CD4-positive, alpha-beta T cell (primary cell): ENCODE results near the gene CDH4. TPM values are rescaled to one million over a fixed set of nuclear protein-coding genes. Genes with fewer than 3 reads are reported as not detected.

Source experiments
- ATAC-seq: fragments of 200-7000 bp; cut with Tn5 transposase; one replicate; pipeline ENCODE4 v1.10.0; 2022; ENCODE audit warnings: mild to moderate bottlenecking; ENCODE audit not compliant: poor library complexity
- CTCF ChIA-PET: fragments of 350-600 bp; sonication (Branson Sonifier 250); formaldehyde crosslinking; loops from one replicate; lab custom pipeline; 2021; ENCODE audit warnings: antibody characterized with exemption, inconsistent platforms; lab: Charles Lee
- POLR2A ChIA-PET: fragments of 350-600 bp; sonication (Branson Sonifier 250); formaldehyde crosslinking; loops from one replicate; lab custom pipeline; 2021; ENCODE audit warnings: antibody characterized with exemption, inconsistent platforms; lab: Charles Lee
- DNase-seq, 14 experiments: peaks; one replicate each; pipeline ENCODE4 v3.0.0-alpha.2; 2013 to 2020; ENCODE audit warnings: mixed read lengths in 2 of 14
- H3K27ac ChIP-seq, 2 donors: one replicate each; pipeline versions ENCODE4 v1.5.1 to v1.7.0; 2013; ENCODE audit warnings: low read length in 2 of 2, low read depth in 1 of 2, mild to moderate bottlenecking in 1 of 2
- H3K27me3 ChIP-seq, 2 experiments: 1 replicate in 1 of 2; 2 replicates in 1 of 2; pipeline versions ENCODE4 v1.6.1 to v1.7.0; 2013; ENCODE audit warnings: low read length in 2 of 2, control low read depth in 1 of 2, mild to moderate bottlenecking in 1 of 2, moderate library complexity in 1 of 2; ENCODE audit not compliant: insufficient read depth in 2 of 2, control insufficient read depth in 1 of 2
- H3K36me3 ChIP-seq: one replicate; pipeline ENCODE4 v1.6.1; 2013; ENCODE audit warnings: low read length, control low read depth; ENCODE audit not compliant: insufficient read depth
- H3K4me1 ChIP-seq: one replicate; pipeline ENCODE4 v1.6.1; 2013; ENCODE audit warnings: low read length, control low read depth; ENCODE audit not compliant: insufficient read depth
- H3K4me3 ChIP-seq: one replicate; pipeline ENCODE4 v1.5.1; 2013; ENCODE audit warnings: mild to moderate bottlenecking, low read length, moderate library complexity
- H3K9me3 ChIP-seq, 2 experiments: 1 replicate in 1 of 2; 2 replicates in 1 of 2; pipeline versions ENCODE4 v1.6.1 to v1.7.0; 2013; ENCODE audit warnings: low read length in 2 of 2, mild to moderate bottlenecking in 2 of 2, control low read depth in 1 of 2, moderate library complexity in 1 of 2; ENCODE audit not compliant: control insufficient read depth in 1 of 2, insufficient read depth in 1 of 2
- H3K27ac Mint-ChIP-seq: one replicate; pipeline ENCODE4 v1.8.0; 2020; ENCODE audit warnings: mixed read lengths
- H3K27me3 Mint-ChIP-seq: one replicate; pipeline ENCODE4 v1.8.0; 2021; ENCODE audit warnings: mixed read lengths
- H3K36me3 Mint-ChIP-seq: one replicate; pipeline ENCODE4 v1.8.0; 2021; ENCODE audit warnings: low read depth, mixed read lengths
- H3K4me1 Mint-ChIP-seq: one replicate; pipeline ENCODE4 v1.8.0; 2021; ENCODE audit warnings: low read depth, mixed read lengths
- H3K4me3 Mint-ChIP-seq: one replicate; pipeline ENCODE4 v1.8.0; 2020; ENCODE audit warnings: mild to moderate bottlenecking, mixed read lengths
- H3K9me3 Mint-ChIP-seq: one replicate; pipeline ENCODE4 v1.8.0; 2020; ENCODE audit warnings: mixed read lengths
- intact Hi-C, 2 experiments: fragments of 100-400 bp; cut with DNase I in 1 of 2; cut with micrococcal nuclease in 1 of 2; formaldehyde crosslinking; loops; one replicate each; pipeline versions ENCODE4 v1.15.1 to v1.9.0; 2023 to 2025; cut with DNase I, micrococcal nuclease
- total RNA-seq, 174 experiments: library from RNA in 2 of 174; stranded (reverse) in 2 of 174; gene quantifications; one replicate each; pipeline ENCODE4 v1.2.3 and lab custom pipeline; 2021 to 2026
- TF ChIP-seq, protein P1 (sequence below): fragments of 200-600 bp; IDR thresholded peaks from one replicate; pipeline ENCODE4 v1.8.0; 2022; ENCODE audit warnings: antibody characterized with exemption, mild to moderate bottlenecking

Gene CDH4
- total RNA-seq, 2 experiments from 2014 or later, result 0.11 TPM

GRCh38 chr20:61366914-61367313, 114.9 kb downstream of the CDH4 start:
- no peaks in the 10 kb centered on the region for H3K4me1 Mint-ChIP-seq
- Histone ChIP-seq H3K27ac (no peak overlapping the region), H3K9me3 (peaks cover 0 to 33% of the 10 kb centered on the region in 2 experiments), H3K4me1 (no peaks in the 10 kb centered on the region), H3K4me3 (no peak overlapping the region), H3K36me3 (no peaks in the 10 kb centered on the region), H3K27me3 (no peaks in the 10 kb centered on the region)
- TF ChIP-seq, protein P1, sequence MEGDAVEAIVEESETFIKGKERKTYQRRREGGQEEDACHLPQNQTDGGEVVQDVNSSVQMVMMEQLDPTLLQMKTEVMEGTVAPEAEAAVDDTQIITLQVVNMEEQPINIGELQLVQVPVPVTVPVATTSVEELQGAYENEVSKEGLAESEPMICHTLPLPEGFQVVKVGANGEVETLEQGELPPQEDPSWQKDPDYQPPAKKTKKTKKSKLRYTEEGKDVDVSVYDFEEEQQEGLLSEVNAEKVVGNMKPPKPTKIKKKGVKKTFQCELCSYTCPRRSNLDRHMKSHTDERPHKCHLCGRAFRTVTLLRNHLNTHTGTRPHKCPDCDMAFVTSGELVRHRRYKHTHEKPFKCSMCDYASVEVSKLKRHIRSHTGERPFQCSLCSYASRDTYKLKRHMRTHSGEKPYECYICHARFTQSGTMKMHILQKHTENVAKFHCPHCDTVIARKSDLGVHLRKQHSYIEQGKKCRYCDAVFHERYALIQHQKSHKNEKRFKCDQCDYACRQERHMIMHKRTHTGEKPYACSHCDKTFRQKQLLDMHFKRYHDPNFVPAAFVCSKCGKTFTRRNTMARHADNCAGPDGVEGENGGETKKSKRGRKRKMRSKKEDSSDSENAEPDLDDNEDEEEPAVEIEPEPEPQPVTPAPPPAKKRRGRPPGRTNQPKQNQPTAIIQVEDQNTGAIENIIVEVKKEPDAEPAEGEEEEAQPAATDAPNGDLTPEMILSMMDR, result no peak
- no peak overlapping the region for H3K4me3 Mint-ChIP-seq
- intact Hi-C loops, result no loop called here
- no peaks in the 10 kb centered on the region for H3K9me3 Mint-ChIP-seq
- CTCF ChIA-PET, result no interaction called here
- no peaks in the 10 kb centered on the region for H3K27me3 Mint-ChIP-seq
- DNase-seq (no peak), ATAC-seq (no peak)
- no peak overlapping the region for H3K27ac Mint-ChIP-seq
- POLR2A ChIA-PET, result no interaction called here
- H3K36me3 Mint-ChIP-seq, result no peaks in the 10 kb centered on the region

DNA sequence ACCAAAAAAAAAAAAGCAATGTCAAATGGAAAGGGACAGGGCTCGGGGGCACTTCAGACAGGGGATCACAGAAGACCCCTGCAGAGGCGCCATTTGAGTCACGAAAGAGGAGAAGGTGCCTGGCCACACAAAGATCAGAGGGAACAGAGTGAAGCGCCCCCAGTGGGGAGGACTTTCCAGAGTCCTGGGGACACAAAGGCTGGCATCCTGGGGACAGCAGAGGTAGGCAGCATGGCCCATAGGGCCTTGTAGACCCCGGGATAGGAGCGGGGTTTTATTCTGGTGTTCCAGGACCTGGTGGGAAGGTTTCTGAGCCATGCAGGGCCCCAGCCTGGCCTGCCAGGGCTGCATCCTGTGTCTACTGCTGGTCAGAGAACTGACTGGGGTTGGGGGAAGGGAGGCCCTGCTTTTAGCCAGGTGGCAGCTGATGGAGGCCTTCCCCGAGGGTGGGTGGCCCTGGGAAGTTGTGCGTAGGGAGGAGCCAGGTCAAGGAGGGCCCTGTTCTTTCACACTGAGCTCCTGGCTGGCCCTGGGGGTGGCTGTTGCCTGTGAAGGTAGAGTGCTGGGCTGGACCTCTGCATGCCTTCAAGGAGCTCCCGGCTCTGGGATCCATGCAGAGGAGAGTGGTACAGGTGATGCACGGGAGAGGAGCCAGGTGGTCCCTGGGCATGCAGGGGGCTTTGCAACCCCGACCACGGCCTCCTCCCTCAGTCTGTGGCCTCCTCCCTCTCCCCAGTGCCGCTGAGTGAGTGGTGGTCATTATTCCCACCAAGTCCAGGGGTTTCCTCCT, 117.9 kb downstream of the CDH4 start:
- no peaks in the 10 kb centered on the region for H3K9me3 Mint-ChIP-seq
- H3K27ac Mint-ChIP-seq, result no peak overlapping the region
- Histone ChIP-seq H3K27me3 (no peaks in the 10 kb centered on the region), H3K4me1 (no peaks in the 10 kb centered on the region), H3K4me3 (no peak overlapping the region), H3K27ac (no peak overlapping the region), H3K9me3 (peaks cover 0 to 46% of the 10 kb centered on the region in 2 experiments), H3K36me3 (no peaks in the 10 kb centered on the region)
- TF ChIP-seq, protein P1, result no peak
- ChIA-PET POLR2A (no interaction called here), CTCF (no interaction called here)
- H3K4me3 Mint-ChIP-seq, result no peak overlapping the region
- intact Hi-C loops, result no loop called here
- no peaks in the 10 kb centered on the region for H3K27me3 Mint-ChIP-seq
- no peaks in the 10 kb centered on the region for H3K36me3 Mint-ChIP-seq
- ATAC-seq, result no peak
- H3K4me1 Mint-ChIP-seq, result no peaks in the 10 kb centered on the region
- no peak for DNase-seq

GRCh38 chr20:61370841-61371303, 118.8 kb downstream of the CDH4 start:
- Mint-ChIP-seq H3K9me3 (no peaks in the 10 kb centered on the region), H3K27ac (no peak overlapping the region), H3K4me3 (no peak overlapping the region), H3K36me3 (no peaks in the 10 kb centered on the region), H3K4me1 (no peaks in the 10 kb centered on the region), H3K27me3 (no peaks in the 10 kb centered on the region)
- ChIA-PET CTCF (no interaction called here), POLR2A (no interaction called here)
- intact Hi-C loops, result no loop called here
- Histone ChIP-seq H3K9me3 (peaks cover 0 to 45% of the 10 kb centered on the region in 2 experiments), H3K4me1 (no peaks in the 10 kb centered on the region), H3K27ac (no peak overlapping the region), H3K4me3 (no peak overlapping the region), H3K36me3 (no peaks in the 10 kb centered on the region), H3K27me3 (no peaks in the 10 kb centered on the region)
- DNase-seq (no peak), ATAC-seq (no peak)
- TF ChIP-seq, protein P1, result no peak
